DMS 273 (cell line): ENCODE data around the gene CLCA4.
"Not testable (repeated sequence)": the region's sequence is repeated elsewhere in the genome, so short reads cannot be mapped to it uniquely, and the experiment has no call there.

ENCODE experiments used
- DNase-seq: peaks from one replicate; lab custom pipeline; 2025; ENCODE audit not compliant: unreplicated experiment; lab: John Stamatoyannopoulos, UW

The CLCA4 gene

DNA sequence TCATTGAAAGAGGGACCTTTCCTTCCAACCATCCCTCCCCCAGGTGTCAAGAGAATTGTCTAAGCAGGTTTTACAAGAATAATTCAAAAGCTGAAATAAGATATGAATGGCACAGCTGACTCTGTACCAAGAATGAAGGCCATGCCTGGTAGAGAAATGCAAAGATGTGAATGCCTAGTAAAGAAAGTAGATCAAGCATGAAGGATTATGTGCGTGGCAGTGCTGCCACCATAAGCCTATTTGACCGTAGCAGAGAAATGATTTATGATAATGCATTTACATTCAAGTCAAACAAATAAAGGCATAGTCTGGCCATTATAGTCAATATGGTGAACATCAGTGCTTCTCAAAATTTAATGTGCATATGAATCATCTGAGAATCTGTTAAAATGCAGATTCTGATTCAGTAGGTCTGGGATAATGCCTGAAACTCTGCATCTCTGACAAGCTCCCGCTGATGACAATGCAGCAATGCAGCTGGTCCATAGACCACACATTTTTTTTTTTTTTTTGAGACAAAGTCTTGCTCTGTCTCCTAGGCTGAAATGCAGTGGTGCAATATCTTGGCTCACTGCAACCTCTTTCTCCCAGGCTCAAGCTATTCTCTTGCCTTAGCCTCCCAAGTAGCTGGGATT, 16.6 kb upstream of the CLCA4 start:
- no peak for DNase-seq

DNA sequence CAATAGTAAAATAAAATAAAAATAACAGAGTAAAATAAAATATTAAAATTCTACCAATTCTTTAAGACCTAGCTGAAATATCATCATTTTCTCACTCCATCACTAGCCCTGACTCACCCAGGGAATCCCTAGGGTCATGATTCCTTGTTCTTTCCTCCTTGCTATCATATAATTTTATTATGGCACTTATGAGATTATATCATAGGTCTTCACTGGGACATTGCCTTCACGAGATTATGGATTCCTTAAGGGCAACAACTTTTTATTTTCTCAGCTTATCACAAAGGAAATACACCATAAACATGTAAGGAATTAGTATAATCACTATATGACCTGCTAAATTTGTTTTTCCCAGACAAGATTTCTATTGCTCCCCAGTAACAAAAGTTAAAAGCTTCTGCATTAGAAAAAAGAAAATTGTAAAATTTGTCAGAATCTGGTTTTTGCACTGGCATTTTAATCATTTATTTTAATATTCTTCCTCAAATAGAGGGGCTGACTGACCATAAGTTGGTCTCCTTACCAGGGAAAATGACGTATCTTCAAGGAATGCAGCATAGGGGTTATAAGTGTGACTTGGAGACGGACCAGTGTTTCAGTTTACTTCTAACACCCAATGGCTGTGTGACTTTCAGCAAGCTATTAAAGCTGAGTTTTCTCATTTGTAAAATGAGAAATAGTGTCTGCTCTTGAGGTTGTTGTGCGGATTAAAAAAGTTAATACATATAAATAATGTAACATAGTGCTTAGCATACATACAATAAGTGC, 8.8 kb upstream of the CLCA4 start:
- no peak for DNase-seq

- DNase-seq: no peak
These were observed 8.1 kb upstream of the CLCA4 start for GRCh38 chr1:86538775-86539174.

DNA sequence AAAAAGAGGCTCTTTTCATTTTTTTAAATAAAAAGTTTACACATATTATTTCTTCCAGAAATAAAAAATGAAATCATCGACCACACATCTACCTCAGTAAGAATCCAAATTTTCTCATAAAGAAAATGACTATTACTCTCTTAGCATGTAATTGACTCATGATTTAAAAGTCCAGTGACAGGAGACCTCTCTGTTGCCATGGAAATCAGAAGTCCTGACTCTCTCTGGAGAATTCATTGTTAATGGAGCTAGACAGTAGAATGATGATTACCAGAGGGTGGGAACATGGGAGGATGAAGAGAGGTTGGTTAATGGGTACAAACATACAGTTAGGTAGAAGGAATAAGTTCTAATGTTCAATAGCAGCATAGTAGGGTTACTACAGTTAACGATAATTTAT, 5.0 kb upstream of the CLCA4 start:
- no peak for DNase-seq

GRCh38 chr1:86542631-86543030, 4.2 kb upstream of the CLCA4 start:
- DNase-seq: no peak

DNA sequence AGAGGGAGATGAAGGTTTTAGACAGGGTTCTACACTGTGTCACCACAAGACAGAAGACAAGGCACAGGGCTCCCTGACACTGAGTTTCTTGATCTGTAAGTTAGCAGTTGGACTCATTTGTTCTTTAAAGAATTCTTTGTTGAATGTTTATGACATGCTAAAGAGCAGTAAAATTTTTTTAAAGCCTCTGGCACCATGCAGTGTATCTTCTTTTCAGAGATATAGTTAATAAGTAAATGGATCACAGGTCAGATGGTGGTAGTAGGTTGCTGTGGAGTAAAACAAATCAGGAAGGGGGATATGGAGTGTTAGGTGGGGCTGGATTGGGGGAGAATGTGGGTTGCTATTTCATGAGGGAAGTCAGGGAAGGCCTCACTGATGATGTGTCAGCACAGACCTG, 2.0 kb downstream of the CLCA4 start:
- DNase-seq: no peak

DNA sequence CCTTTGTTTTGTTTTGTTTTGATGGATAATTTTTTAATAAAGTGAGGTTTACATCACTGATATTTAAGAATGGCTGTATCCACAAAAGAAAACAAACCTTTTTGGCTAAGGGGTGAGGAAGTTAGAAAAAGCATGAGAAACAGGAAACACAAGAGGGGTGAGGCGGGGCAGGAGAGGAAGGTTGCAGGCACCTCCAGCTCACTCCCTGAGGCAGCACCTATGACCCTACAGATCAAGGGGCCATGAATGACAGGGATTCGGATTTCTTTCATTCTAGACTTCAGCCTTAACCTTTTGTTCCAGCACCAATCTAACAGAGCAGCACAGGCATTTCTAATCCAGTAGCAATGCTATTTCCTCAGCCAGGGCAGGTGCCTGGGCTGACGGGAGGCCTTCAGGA, 4.4 kb downstream of the CLCA4 start:
- no peak for DNase-seq

GRCh38 chr1:86552376-86552775, 5.5 kb downstream of the CLCA4 start:
- no peak for DNase-seq

DNA sequence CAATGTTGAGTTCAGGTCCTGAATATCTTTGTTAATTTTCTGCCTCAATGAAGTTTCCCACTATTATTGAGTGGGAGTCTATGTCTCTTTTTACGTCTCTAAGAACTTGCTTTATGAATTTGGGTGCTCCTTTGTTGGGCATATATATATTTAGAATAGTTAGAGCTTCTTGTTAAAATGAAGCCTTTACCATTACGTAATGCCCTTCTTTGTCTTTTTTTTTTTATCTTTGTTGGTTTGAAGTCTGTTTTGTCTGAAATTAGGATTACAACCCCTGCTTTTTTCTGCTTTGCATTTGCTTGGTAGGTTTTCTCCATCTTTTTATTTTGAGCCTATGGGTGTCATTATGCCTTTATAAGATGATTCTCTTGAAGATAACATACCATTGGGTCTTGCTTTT, 10.9 kb downstream of the CLCA4 start:
- no peak for DNase-seq

- no peak for DNase-seq
These were observed 17.0 kb downstream of the CLCA4 start for GRCh38 chr1:86563849-86564248.

DNA sequence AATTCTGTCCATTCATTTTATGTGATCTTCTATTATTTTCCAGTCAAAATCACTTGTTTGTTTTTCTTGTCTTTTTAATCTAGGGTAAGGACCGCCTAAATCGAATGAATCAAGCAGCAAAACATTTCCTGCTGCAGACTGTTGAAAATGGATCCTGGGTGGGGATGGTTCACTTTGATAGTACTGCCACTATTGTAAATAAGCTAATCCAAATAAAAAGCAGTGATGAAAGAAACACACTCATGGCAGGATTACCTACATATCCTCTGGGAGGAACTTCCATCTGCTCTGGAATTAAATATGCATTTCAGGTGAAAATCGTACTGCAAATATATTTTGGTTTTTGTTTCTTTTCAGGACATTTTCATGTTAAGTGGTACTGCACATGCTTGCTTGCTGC, 20.5 kb downstream of the CLCA4 start:
- DNase-seq: no peak

DNA sequence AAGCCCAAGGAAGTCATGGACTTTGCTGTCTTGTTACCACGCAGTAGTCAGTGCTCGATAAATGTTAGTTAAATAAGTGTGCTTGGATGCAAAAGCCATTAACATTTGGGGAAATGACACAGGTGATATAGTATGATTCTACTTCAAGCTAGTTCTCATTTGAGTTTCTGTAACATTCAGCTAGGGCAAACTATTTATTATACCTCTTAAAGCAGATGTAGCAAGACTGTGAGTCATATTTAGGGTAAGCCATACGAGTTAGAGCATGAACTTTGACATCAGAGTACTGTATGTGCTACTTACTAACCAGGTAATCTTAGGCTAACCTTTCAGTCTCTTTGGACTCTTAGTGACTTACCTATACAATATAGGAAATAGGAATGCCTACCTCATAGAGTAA, 21.0 kb downstream of the CLCA4 start:
- no peak for DNase-seq

DNA sequence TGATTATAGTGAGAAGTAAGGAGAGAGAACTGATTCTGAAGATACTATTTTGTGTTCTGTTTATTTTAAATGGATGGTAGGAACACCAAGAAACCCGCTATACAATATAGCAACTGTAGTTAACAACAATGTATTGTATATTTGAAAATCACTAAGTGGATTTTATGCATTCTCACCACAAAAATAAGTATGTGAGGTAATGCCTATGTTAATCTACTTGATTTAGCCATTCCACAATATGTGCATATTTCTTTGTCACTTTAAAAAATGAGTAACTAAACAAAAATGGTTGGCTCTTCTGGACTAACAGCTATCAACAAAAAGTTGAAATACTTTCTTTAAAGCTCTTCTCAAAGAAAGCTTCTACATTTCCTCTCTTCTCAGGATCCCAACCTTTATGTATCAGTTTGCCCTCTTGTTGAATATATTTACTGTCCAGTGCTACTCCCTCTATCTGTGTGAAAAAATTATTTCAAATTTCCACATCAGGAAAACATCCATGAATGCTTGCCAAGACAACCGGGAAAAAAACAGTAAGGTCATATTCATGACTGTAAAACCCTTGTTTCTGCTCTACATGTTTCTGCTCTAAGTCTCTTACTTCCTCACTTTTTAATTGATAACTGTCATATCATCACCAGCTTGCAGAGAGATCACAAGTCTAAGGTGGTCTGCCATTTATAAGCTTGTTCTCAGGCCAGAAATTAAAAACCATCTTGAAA, 27.0 kb downstream of the CLCA4 start:
- no peak for DNase-seq

DNA sequence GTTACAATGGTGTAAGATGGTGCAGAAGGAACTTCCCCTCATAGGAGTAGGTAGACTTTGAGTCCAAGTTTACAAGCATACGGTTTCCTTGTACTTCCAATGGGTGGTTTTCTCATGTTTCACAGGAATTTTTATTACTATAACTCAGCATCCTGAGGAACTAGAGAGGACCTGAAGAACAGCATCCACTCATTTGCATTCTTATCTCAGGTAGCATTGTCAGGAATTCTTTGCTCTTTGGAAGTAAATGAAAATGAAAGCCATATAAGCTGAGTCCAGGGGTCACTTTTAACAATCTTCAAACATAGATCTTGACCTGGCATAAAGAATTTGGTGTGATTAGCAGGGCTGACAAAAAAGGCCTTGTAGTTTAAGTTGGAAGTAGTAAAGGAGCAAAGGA, 34.4 kb downstream of the CLCA4 start:
- DNase-seq: no peak

- no peak for DNase-seq
These were observed 35.3 kb downstream of the CLCA4 start for GRCh38 chr1:86582161-86582560.

GRCh38 chr1:86583032-86583431, 36.2 kb downstream of the CLCA4 start:
- DNase-seq: no peak

- no peak for DNase-seq
These were observed 36.7 kb downstream of the CLCA4 start for GRCh38 chr1:86583593-86583992.

DNA sequence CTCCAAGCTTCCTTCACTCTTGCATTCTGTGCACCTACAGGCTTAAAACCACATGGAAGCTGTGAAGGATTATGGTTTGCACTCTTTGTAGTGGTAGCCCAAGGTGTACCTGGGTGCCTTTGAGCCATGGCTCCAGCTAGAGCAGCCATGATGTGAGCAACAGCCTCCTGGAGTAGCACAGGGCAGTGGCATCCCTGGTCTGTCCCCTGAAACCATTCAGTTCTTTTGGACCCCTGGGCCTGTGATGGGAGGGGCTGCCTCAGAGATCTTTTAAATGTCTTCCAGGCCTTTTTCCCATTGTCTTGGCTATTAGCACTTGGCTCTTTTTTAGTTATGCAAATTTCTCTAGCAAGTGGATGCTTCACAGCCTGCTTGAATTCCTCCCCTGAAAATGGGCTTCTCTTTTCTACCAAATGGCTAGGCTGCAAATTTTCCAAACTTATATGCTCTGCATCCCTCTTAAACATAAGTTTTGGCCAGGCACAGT, 47.4 kb downstream of the CLCA4 start:
- DNase-seq: no peak

- DNase-seq: no peak
These were observed 49.3 kb downstream of the CLCA4 start for GRCh38 chr1:86596224-86596623.

DNA sequence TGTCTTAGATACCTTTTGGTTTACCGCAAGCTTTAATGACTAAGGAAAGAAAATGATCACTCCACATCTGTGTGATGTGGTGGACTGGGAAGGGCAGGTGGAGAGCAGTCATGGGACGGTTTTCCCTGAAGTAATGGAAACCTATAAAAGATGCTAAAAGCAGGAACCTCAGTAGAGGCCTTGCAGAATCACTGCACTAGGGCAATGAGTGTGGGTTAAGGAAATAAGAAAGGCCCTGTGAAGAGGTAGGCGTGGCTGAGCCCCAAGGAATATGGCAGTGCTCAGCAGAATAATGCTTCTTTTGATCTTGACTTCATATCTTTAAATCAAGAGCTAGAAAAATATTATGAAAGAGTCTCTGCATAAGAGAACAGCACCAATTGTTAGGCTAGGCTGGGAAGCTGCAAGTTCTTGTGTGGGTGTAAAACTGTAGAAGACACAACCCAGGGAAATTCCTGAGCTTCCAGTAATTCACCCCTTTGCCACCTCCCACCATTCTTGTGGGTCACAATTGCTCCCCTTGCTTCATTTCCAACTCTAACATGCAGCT, 49.9 kb downstream of the CLCA4 start:
- no peak for DNase-seq

- DNase-seq: not testable (repeated sequence)
These were observed 59.2 kb downstream of the CLCA4 start for GRCh38 chr1:86606080-86606479.

- DNase-seq: no peak
These were observed 69.6 kb downstream of the CLCA4 start for GRCh38 chr1:86616433-86616832.
